Measurements from ENCODE around the gene FER.

FER gene

GRCh38 chr5:109152565-109152964 lies 404.9 kb downstream of the FER start:
- in situ Hi-C loops (cut with HindIII; ENCODE audit: low sequenced_read_pairs) = no loop called here
- H3K4me3 ChIP-seq (ENCODE audit: low read depth, low read length) = no peak overlapping the region
- no peak for DNase-seq (ENCODE audit: low read depth, low spot score)
- TF ChIP-seq, protein P1, sequence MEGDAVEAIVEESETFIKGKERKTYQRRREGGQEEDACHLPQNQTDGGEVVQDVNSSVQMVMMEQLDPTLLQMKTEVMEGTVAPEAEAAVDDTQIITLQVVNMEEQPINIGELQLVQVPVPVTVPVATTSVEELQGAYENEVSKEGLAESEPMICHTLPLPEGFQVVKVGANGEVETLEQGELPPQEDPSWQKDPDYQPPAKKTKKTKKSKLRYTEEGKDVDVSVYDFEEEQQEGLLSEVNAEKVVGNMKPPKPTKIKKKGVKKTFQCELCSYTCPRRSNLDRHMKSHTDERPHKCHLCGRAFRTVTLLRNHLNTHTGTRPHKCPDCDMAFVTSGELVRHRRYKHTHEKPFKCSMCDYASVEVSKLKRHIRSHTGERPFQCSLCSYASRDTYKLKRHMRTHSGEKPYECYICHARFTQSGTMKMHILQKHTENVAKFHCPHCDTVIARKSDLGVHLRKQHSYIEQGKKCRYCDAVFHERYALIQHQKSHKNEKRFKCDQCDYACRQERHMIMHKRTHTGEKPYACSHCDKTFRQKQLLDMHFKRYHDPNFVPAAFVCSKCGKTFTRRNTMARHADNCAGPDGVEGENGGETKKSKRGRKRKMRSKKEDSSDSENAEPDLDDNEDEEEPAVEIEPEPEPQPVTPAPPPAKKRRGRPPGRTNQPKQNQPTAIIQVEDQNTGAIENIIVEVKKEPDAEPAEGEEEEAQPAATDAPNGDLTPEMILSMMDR (IDR thresholded peaks at IDR 0.05; ENCODE audit: low read depth, low read length) = no peak

GRCh38 chr5:109155625-109156024 lies 407.9 kb downstream of the FER start:
- no peak overlapping the region for H3K4me3 ChIP-seq (ENCODE audit: low read depth, low read length)
- DNase-seq (ENCODE audit: low read depth, low spot score) = no peak
- TF ChIP-seq, protein P1 (IDR thresholded peaks at IDR 0.05; ENCODE audit: low read depth, low read length) = no peak
- in situ Hi-C loops (cut with HindIII; ENCODE audit: low sequenced_read_pairs) = no loop called here

- in situ Hi-C loops (cut with HindIII; ENCODE audit: low sequenced_read_pairs) = no loop called here
- H3K4me3 ChIP-seq (ENCODE audit: low read depth, low read length) = no peak overlapping the region
- DNase-seq (ENCODE audit: low read depth, low spot score) = no peak
- TF ChIP-seq, protein P1 (IDR thresholded peaks at IDR 0.05; ENCODE audit: low read depth, low read length) = no peak
Measured at GRCh38 chr5:109156885-109157284, 409.2 kb downstream of the FER start.

- in situ Hi-C loops (cut with HindIII; ENCODE audit: low sequenced_read_pairs) = no loop called here
- H3K4me3 ChIP-seq (ENCODE audit: low read depth, low read length) = no peak overlapping the region
- TF ChIP-seq, protein P1 (IDR thresholded peaks at IDR 0.05; ENCODE audit: low read depth, low read length) = no peak
- no peak for DNase-seq (ENCODE audit: low read depth, low spot score)
Measured at GRCh38 chr5:109160468-109160867, 412.8 kb downstream of the FER start.

DNA sequence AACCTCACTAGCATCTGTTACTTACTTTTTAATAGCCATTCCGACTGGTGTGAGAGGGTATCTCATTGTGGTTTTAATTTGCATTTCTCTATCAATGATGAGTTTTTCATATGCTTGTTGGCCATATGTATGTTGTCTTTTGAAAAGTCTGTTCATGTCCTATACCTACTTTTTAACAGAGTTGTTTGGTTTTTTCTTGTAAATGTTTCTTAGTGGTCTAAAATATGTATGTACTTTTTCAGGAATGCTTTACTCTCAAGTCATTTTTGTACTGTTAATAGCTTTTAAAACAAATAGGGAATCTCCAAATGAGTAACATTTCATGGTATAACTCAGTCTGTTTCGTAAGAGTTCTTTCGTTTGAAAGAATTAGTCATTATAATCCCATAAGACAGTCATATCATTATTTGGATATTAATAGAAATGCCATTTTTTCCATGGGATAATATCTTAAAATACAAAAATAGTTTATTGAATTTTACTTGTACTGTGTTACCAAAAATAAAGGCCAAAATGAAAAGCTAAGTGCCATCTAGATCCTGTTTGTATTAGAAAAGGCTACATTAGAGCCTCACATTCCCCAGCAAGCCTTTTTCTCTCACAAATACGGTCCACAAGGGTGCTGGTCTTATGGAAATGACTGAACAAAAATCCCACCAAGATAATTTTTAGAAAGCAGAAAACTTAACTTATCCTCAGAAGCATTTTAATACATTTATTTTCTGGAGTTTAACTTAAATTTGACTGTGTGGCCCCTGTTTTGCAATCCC lies 414.4 kb downstream of the FER start:
- in situ Hi-C loops (cut with HindIII; ENCODE audit: low sequenced_read_pairs) = no loop called here
- TF ChIP-seq, protein P1 (IDR thresholded peaks at IDR 0.05; ENCODE audit: low read depth, low read length) = no peak
- H3K4me3 ChIP-seq (ENCODE audit: low read depth, low read length) = no peak overlapping the region
- no peak for DNase-seq (ENCODE audit: low read depth, low spot score)

- TF ChIP-seq, protein P1 (IDR thresholded peaks at IDR 0.05; ENCODE audit: low read depth, low read length) = no peak
- DNase-seq (ENCODE audit: low read depth, low spot score) = no peak
- in situ Hi-C loops (cut with HindIII; ENCODE audit: low sequenced_read_pairs) = no loop called here
- H3K4me3 ChIP-seq (ENCODE audit: low read depth, low read length) = no peak overlapping the region
Measured at GRCh38 chr5:109163336-109163735, 415.6 kb downstream of the FER start.

Data from astrocyte of the spinal cord (primary cell).